GM12878 (cell line): ENCODE data around the gene DMAP1. TPM values are rescaled to one million over a fixed set of nuclear protein-coding genes. Genes with fewer than 3 reads are reported as not detected.

Experiments
- ATAC-seq: fragments of 200-7000 bp; cut with Tn5 transposase; 3 replicates; pipeline ENCODE4 v1.9.1; 2020; ENCODE audit warnings: mild to moderate bottlenecking, moderate library complexity
- BruUV-seq: library from RNA; stranded (reverse); fragments of 400-500 nt; replicated peaks from 2 replicates; lab custom pipeline; 2021; lab: Mats Ljungman, UMichigan
- CTCF ChIA-PET: fragments of 300-600 bp; sonication (Branson Sonifier 250); formaldehyde crosslinking; extraction: SDS; loops from one replicate; lab custom pipeline; 2021; ENCODE audit warnings: inconsistent platforms; lab: Yijun Ruan, JAX
- POLR2A ChIA-PET: fragments of 350-600 bp; formaldehyde crosslinking; extraction: SDS; loops from one replicate; lab custom pipeline; 2021; ENCODE audit warnings: inconsistent platforms; lab: Charles Lee
- RAD21 ChIA-PET: fragments of 300-600 bp; sonication (Branson Sonifier 250); formaldehyde crosslinking; loops from one replicate; lab custom pipeline; 2023; ENCODE audit warnings: antibody characterized with exemption; ENCODE audit not compliant: unreplicated experiment; lab: Charles Lee
- SMC1A ChIA-PET: fragments of 300-600 bp; sonication (Branson Sonifier 250); formaldehyde crosslinking; loops from one replicate; lab custom pipeline; 2023; ENCODE audit not compliant: unreplicated experiment, uncharacterized antibody; lab: Charles Lee
- DNase-seq: peaks from one replicate; pipeline ENCODE4 v3.0.0-alpha.2; 2011; ENCODE audit warnings: low read depth, low spot score
- FAIRE-seq: peaks from 3 replicates; lab custom pipeline; 2011; peaks lifted over from hg19 to GRCh38; lab: Jason Lieb, UNC
- H2AFZ ChIP-seq: 2 replicates; pipeline ENCODE4 v1.6.0; 2011; ENCODE audit warnings: low read depth, low read length, control low read depth; ENCODE audit not compliant: control insufficient read depth
- H3K27ac ChIP-seq: 2 replicates; pipeline ENCODE4 v1.5.1; 2011; ENCODE audit warnings: control low read depth; ENCODE audit not compliant: control insufficient read depth, insufficient read depth
- H3K27me3 ChIP-seq, 2 experiments: replicated peaks in 1 of 2; 2 replicates each; pipeline versions ENCODE4 v1.6.0 to v1.6.1; 2011; ENCODE audit warnings: low read length in 1 of 2; ENCODE audit not compliant: control insufficient read depth in 2 of 2, insufficient read depth in 2 of 2
- H3K36me3 ChIP-seq, 2 experiments: 2 replicates each; pipeline ENCODE4 v1.5.1; 2011; ENCODE audit warnings: low read length in 1 of 2; ENCODE audit not compliant: control insufficient read depth in 2 of 2, insufficient read depth in 2 of 2
- H3K4me1 ChIP-seq: 2 replicates; pipeline ENCODE4 v1.6.1; 2011; ENCODE audit warnings: mild to moderate bottlenecking, low read length, moderate library complexity, mixed read lengths; ENCODE audit not compliant: control insufficient read depth, insufficient read depth
- H3K4me2 ChIP-seq: 2 replicates; pipeline ENCODE4 v1.6.0; 2011; ENCODE audit warnings: control low read depth; ENCODE audit not compliant: control insufficient read depth, insufficient read depth
- H3K4me3 ChIP-seq: fragments of 200-600 bp; sonication (generic); 2 replicates; pipeline ENCODE4 v1.5.1; 2016
- H3K79me2 ChIP-seq: 2 replicates; pipeline ENCODE4 v1.6.0; 2011; ENCODE audit warnings: low read length; ENCODE audit not compliant: control insufficient read depth, insufficient read depth
- H3K9ac ChIP-seq: 2 replicates; pipeline ENCODE4 v1.8.0; 2011; ENCODE audit warnings: low read length, control low read depth, mixed read lengths; ENCODE audit not compliant: control insufficient read depth, insufficient read depth
- H3K9me3 ChIP-seq: replicated peaks from 3 replicates; pipeline ENCODE4 v1.5.1; 2011; ENCODE audit warnings: mild to moderate bottlenecking, low read length; ENCODE audit not compliant: control insufficient read depth, insufficient read depth
- H4K20me1 ChIP-seq: 2 replicates; pipeline ENCODE4 v1.6.0; 2011; ENCODE audit not compliant: control insufficient read depth, insufficient read depth
- ATF7 ChIP-seq: fragments of 450-650 bp; IDR thresholded peaks from 2 replicates; pipeline ENCODE4 v1.6.1; 2016; ENCODE audit warnings: low read depth, mild to moderate bottlenecking
- CBX5 ChIP-seq: sonication (generic); IDR thresholded peaks from 2 replicates; pipeline ENCODE4 v1.6.1; 2016; ENCODE audit warnings: low read depth, moderate library complexity, mild to moderate bottlenecking, inconsistent platforms
- IKZF2 ChIP-seq, 2 experiments: fragments of 450-650 bp; IDR thresholded peaks; 2 replicates each; pipeline ENCODE4 v1.6.1; 2017; ENCODE audit warnings: mild to moderate bottlenecking in 2 of 2, moderate library complexity in 2 of 2
- IRF4 ChIP-seq: IDR thresholded peaks from 2 replicates; pipeline ENCODE4 v1.6.1; 2011; ENCODE audit warnings: low read depth, low read length
- KAT2A ChIP-seq: conservative IDR thresholded peaks from 2 replicates; pipeline ENCODE4 v1.6.1; 2011; ENCODE audit warnings: low read depth, low read length; ENCODE audit not compliant: control insufficient read depth
- LARP7 ChIP-seq: fragments of 450-650 bp; IDR thresholded peaks from 2 replicates; pipeline ENCODE4 v1.6.1; 2017; ENCODE audit warnings: mild to moderate bottlenecking
- MYC ChIP-seq: IDR thresholded peaks from 2 replicates; pipeline ENCODE4 v1.6.1; 2011; ENCODE audit warnings: mild to moderate bottlenecking, low read length, moderate library complexity, inconsistent platforms; ENCODE audit not compliant: insufficient read depth, insufficient replicate concordance, insufficient read length, severe bottlenecking
- NBN ChIP-seq: fragments of 450-650 bp; IDR thresholded peaks from 2 replicates; pipeline ENCODE4 v1.6.1; 2016
- NFXL1 ChIP-seq: fragments of 450-650 bp; IDR thresholded peaks from 2 replicates; pipeline ENCODE4 v1.6.1; 2017; ENCODE audit warnings: antibody characterized with exemption, mild to moderate bottlenecking, borderline replicate concordance
- NR2C1 ChIP-seq: fragments of 450-650 bp; IDR thresholded peaks from 2 replicates; pipeline ENCODE4 v1.6.1; 2017; ENCODE audit warnings: antibody characterized with exemption, mild to moderate bottlenecking, moderate library complexity
- PAX5 ChIP-seq: IDR thresholded peaks from 2 replicates; pipeline ENCODE4 v1.6.1; 2011; ENCODE audit warnings: low read depth, low read length, borderline replicate concordance
- RAD21 ChIP-seq: IDR thresholded peaks from 2 replicates; pipeline ENCODE4 v1.6.1; 2011; ENCODE audit warnings: mild to moderate bottlenecking, low read depth, low read length, moderate library complexity; ENCODE audit not compliant: insufficient read depth
- SIX5 ChIP-seq: IDR thresholded peaks from 2 replicates; pipeline ENCODE4 v1.6.1; 2011; ENCODE audit warnings: mild to moderate bottlenecking, low read depth, low read length, moderate library complexity; ENCODE audit not compliant: severe bottlenecking
- TARDBP ChIP-seq: IDR thresholded peaks from 2 replicates; pipeline ENCODE4 v1.6.1; 2016; ENCODE audit warnings: borderline replicate concordance
- TCF12 ChIP-seq: IDR thresholded peaks from 2 replicates; pipeline ENCODE4 v1.6.1; 2011; ENCODE audit warnings: low read depth, mild to moderate bottlenecking, low read length
- USF2 ChIP-seq: IDR thresholded peaks from 2 replicates; pipeline ENCODE4 v1.6.1; 2011; ENCODE audit warnings: low read depth, low read length, improper control_type of control experiment, borderline replicate concordance
- WRNIP1 ChIP-seq: IDR thresholded peaks from 2 replicates; pipeline ENCODE4 v1.6.1; 2011; ENCODE audit warnings: low read depth, low read length, improper control_type of control experiment, borderline replicate concordance
- WGBS: methylation state at CpG from one replicate; pipeline ENCODE4 v1.1.6; 2016; ENCODE audit warnings: low lambda C conversion rate; ENCODE audit not compliant: insufficient replicate concordance, insufficient coverage; ENCODE audit errors: missing lambda C conversion rate; 5-methylcytosine and 5-hydroxymethylcytosine counted together
- in situ Hi-C: fragments of 300-500 bp; cut with MboI; formaldehyde crosslinking; loops from 9 replicates; pipeline ENCODE4 v1.14.3; 2018; ENCODE audit warnings: mixed read lengths
- intact Hi-C: fragments of 100-400 bp; cut with micrococcal nuclease; formaldehyde crosslinking; loops from one replicate; pipeline ENCODE4 v1.14.2; 2022; ENCODE audit not compliant: unreplicated experiment
- polyA plus RNA-seq, 11 experiments: library from polyadenylated mRNA; depleted of rRNA in 4 of 11; unstranded in 6 of 11; stranded (reverse) in 5 of 11; fragments of >200 nt; fragmentation: Nextera tagmentation in 4 of 11; fragmentation: Illumina TruSeq in 1 of 11; extraction: Ambion mirVana in 4 of 11; extraction: Trizol in 1 of 11; gene quantifications; 1 replicate in 1 of 11; 2 replicates in 10 of 11; pipeline versions ENCODE4 v1.2.1 to v1.2.3, GENCODE V29; 2011 to 2016; ENCODE audit warnings: inconsistent platforms in 2 of 11, missing spikeins in 2 of 11, low read depth in 1 of 11
- total RNA-seq, 4 experiments: library from RNA; depleted of rRNA in 3 of 4; stranded (reverse); fragments of >200 nt in 3 of 4; fragmentation: Illumina TruSeq in 1 of 4; extraction: Trizol in 1 of 4; gene quantifications; 2 replicates each; pipeline versions ENCODE4 v1.2.1 to v1.2.3, GENCODE V29; 2013 to 2021

Gene DMAP1
- total and polyA plus RNA-seq, 10 of the 15 experiments (the other 5 are each of a cell fraction or from before 2014, with no cell fraction given), result 1.9 to 59.1 (median 37.7) TPM

GRCh38 chr1:44251989-44252671 lies 38.9 kb downstream of the DMAP1 start:
- intact Hi-C loops (no loop called here), in situ Hi-C loops (no loop called here)
- no peak overlapping the region for H3K9ac ChIP-seq
- H3K36me3 ChIP-seq, result peaks cover 0 to 2% of the 10 kb centered on the region in 2 experiments; a peak in 2 of 4 replicates
- H3K79me2 ChIP-seq, result no peaks in the 10 kb centered on the region
- ChIA-PET CTCF (interaction anchor here (0.7 kb wide), 1 partner anchor 16 kb away, joined by 3 read pairs; no protein-coding TSS in a partner anchor), SMC1A (no interaction called here), POLR2A (no interaction called here), RAD21 (interaction anchor here (0.9 to 1.3 kb wide), 2 partner anchors 64 to 600 kb away, joined by 3 read pairs; no protein-coding TSS in a partner anchor)
- DNase-seq, result no peak
- no peak overlapping the region for H2AFZ ChIP-seq
- H3K4me2 ChIP-seq, result no peak overlapping the region
- no peaks in the 10 kb centered on the region for H4K20me1 ChIP-seq
- no peaks in the 10 kb centered on the region for H3K27me3 ChIP-seq
- no peak overlapping the region for H3K27ac ChIP-seq
- no peaks in the 10 kb centered on the region for H3K4me1 ChIP-seq
- H3K4me3 ChIP-seq, result no peak overlapping the region
- no TSS peak for BruUV-seq
- WGBS, result 99% methylated on average over 21 of the region's 23 CpGs
- no peaks in the 10 kb centered on the region for H3K9me3 ChIP-seq
- no peak for FAIRE-seq
- ATAC-seq, result no peak
- TF ChIP-seq MYC, result no peak

- H3K9me3 ChIP-seq, result no peaks in the 10 kb centered on the region
- no peak overlapping the region for H3K4me2 ChIP-seq
- H3K36me3 ChIP-seq, result peaks cover 0 to 2% of the 10 kb centered on the region in 2 experiments; a peak in 3 of 4 replicates
- no peak for ATAC-seq
- in situ Hi-C loops, result no loop called here
- intact Hi-C loops, result no loop called here
- CTCF ChIA-PET, result interaction anchor here (1.1 to 1.7 kb wide), 3 partner anchors 9 to 161 kb away, joined by 3 to 5 read pairs (median 3); no protein-coding TSS in a partner anchor
- H3K4me3 ChIP-seq, result no peak overlapping the region
- no peak for FAIRE-seq
- no peak overlapping the region for H3K27ac ChIP-seq
- no peaks in the 10 kb centered on the region for H3K27me3 ChIP-seq
- H4K20me1 ChIP-seq, result no peaks in the 10 kb centered on the region
- TF ChIP-seq USF2 (no peak), TARDBP (no peak), PAX5 (no peak), RAD21 (no peak), NBN (no peak), NR2C1 (no peak), NFXL1 (no peak), LARP7 (no peak), WRNIP1 (no peak), CBX5 (no peak), SIX5 (no peak), IKZF2 (IDR thresholded peaks at IDR 0.05) (no peak), TCF12 (no peak), IRF4 (no peak), ATF7 (no peak), KAT2A (no peak)
- H2AFZ ChIP-seq, result no peak overlapping the region
- BruUV-seq, result no TSS peak
- RAD21 ChIA-PET, result interaction anchor here (0.9 kb wide), 1 partner anchor 13 kb away, joined by 3 read pairs; no protein-coding TSS in a partner anchor
- no peak overlapping the region for H3K9ac ChIP-seq
- DNase-seq, result no peak
- no peaks in the 10 kb centered on the region for H3K4me1 ChIP-seq
- no peaks in the 10 kb centered on the region for H3K79me2 ChIP-seq
- 89% methylated on average over 4 of the region's 4 CpGs for WGBS
- SMC1A ChIA-PET, result no interaction called here
- POLR2A ChIA-PET, result interaction anchor here (0.6 kb wide), 1 partner anchor 61 kb away, joined by 4 read pairs; no protein-coding TSS in a partner anchor
Measured at GRCh38 chr1:44254392-44254910, 41.2 kb downstream of the DMAP1 start.
